Keratinocyte (primary cell): Measurements from ENCODE around the gene UBE2F. TPM values are rescaled to one million over a fixed set of nuclear protein-coding genes. Genes with fewer than 3 reads are reported as not detected.
A peak's percentile ranks its signal among the peaks of the same experiment; 100 is the strongest.

Experiments
- DNase-seq: peaks from one replicate; pipeline ENCODE4 v3.0.0-alpha.2; 2011; ENCODE audit warnings: low read depth, missing footprints, low spot score
- FAIRE-seq: peaks from 2 replicates; lab custom pipeline; 2011; peaks lifted over from hg19 to GRCh38; lab: Jason Lieb, UNC
- H2AFZ ChIP-seq: 2 replicates; pipeline ENCODE4 v1.6.0; 2012; ENCODE audit warnings: low read length, control low read depth, inconsistent platforms; ENCODE audit not compliant: control insufficient read depth
- H3K27ac ChIP-seq: 2 replicates; pipeline ENCODE4 v1.5.1; 2011; ENCODE audit warnings: low read length; ENCODE audit not compliant: control insufficient read depth, insufficient read depth
- H3K27me3 ChIP-seq: 3 replicates; pipeline ENCODE4 v1.6.0; 2011; ENCODE audit warnings: low read length; ENCODE audit not compliant: control insufficient read depth, insufficient read depth; ENCODE audit errors: extremely low read depth
- H3K36me3 ChIP-seq, 2 experiments: 2 replicates in 1 of 2; 3 replicates in 1 of 2; pipeline ENCODE4 v1.5.1; 2011; ENCODE audit warnings: low read length in 2 of 2, mild to moderate bottlenecking in 1 of 2; ENCODE audit not compliant: control insufficient read depth in 2 of 2, insufficient read depth in 2 of 2; ENCODE audit errors: extremely low read depth in 1 of 2
- H3K4me1 ChIP-seq: 3 replicates; pipeline ENCODE4 v1.5.1; 2011; ENCODE audit warnings: low read length; ENCODE audit not compliant: control insufficient read depth, insufficient read depth; ENCODE audit errors: extremely low read depth
- H3K4me2 ChIP-seq: 3 replicates; pipeline ENCODE4 v1.6.0; 2011; ENCODE audit warnings: low read depth, low read length; ENCODE audit not compliant: control insufficient read depth, insufficient read depth; ENCODE audit errors: extremely low read depth
- H3K4me3 ChIP-seq, 3 experiments: fragments of 200-600 bp in 1 of 3; sonication (generic) in 1 of 3; 2 replicates in 2 of 3; 3 replicates in 1 of 3; pipeline ENCODE4 v1.5.1; 2011 to 2016; ENCODE audit warnings: low read length in 3 of 3, mild to moderate bottlenecking in 3 of 3, control low read depth in 2 of 3, inconsistent platforms in 1 of 3, low read depth in 1 of 3, mixed read lengths in 1 of 3, mixed run types in 1 of 3, moderate library complexity in 1 of 3; ENCODE audit not compliant: control insufficient read depth in 2 of 3, insufficient read depth in 2 of 3; ENCODE audit errors: extremely low read depth in 1 of 3
- H3K79me2 ChIP-seq: 2 replicates; pipeline ENCODE4 v1.6.0; 2012; ENCODE audit warnings: low read length; ENCODE audit not compliant: control insufficient read depth, insufficient read depth
- H3K9ac ChIP-seq: 3 replicates; pipeline ENCODE4 v1.6.0; 2011; ENCODE audit warnings: low read length; ENCODE audit not compliant: control insufficient read depth, insufficient read depth; ENCODE audit errors: extremely low read depth
- H3K9me1 ChIP-seq: 3 replicates; pipeline ENCODE4 v1.6.0; 2011; ENCODE audit warnings: low read length; ENCODE audit not compliant: control insufficient read depth, insufficient read depth; ENCODE audit errors: extremely low read depth
- H3K9me3 ChIP-seq: 2 replicates; pipeline ENCODE4 v1.5.1; 2012; ENCODE audit warnings: low read depth, low read length; ENCODE audit not compliant: control insufficient read depth
- H4K20me1 ChIP-seq: 3 replicates; pipeline ENCODE4 v1.6.0; 2011; ENCODE audit warnings: low read length; ENCODE audit not compliant: control insufficient read depth, insufficient read depth; ENCODE audit errors: extremely low read depth
- CTCF ChIP-seq, 3 experiments: IDR thresholded peaks in 1 of 3; conservative IDR thresholded peaks in 1 of 3; optimal IDR thresholded peaks in 1 of 3; 2 replicates in 2 of 3; 3 replicates in 1 of 3; pipeline versions ENCODE3 to v1.5.1; 2011; ENCODE audit warnings: low read length in 3 of 3, mild to moderate bottlenecking in 3 of 3, moderate library complexity in 2 of 3, control low read depth in 1 of 3, inconsistent platforms in 1 of 3; ENCODE audit not compliant: insufficient read depth in 2 of 3; ENCODE audit errors: extremely low read depth in 1 of 3
- EZH2 ChIP-seq: IDR thresholded peaks from one replicate; pipeline ENCODE4 v1.6.1; 2012; ENCODE audit warnings: inconsistent platforms, mild to moderate bottlenecking, low read length, moderate library complexity
- dilution Hi-C: fragments of 300-500 bp; cut with MboI; formaldehyde crosslinking; loops from one replicate; pipeline ENCODE4 v1.7.0; 2020; ENCODE audit warnings: low sequenced_read_pairs; ENCODE audit not compliant: extremely low pct_ligation_motif_present
- polyA plus RNA-seq, 5 experiments: library from polyadenylated mRNA; depleted of rRNA in 3 of 5; stranded (reverse) in 3 of 5; stranded (forward) in 1 of 5; unstranded in 1 of 5; fragments of >200 nt; gene quantifications; 1 replicate in 1 of 5; 2 replicates in 3 of 5; 3 replicates in 1 of 5; pipeline versions ENCODE4 v1.2.1 to v1.2.3, GENCODE V29; 2011 to 2012; ENCODE audit warnings: missing spikeins in 2 of 5, low read depth in 1 of 5, low replicate concordance in 1 of 5

The UBE2F gene
- polyA plus RNA-seq, 1 donor (not counting 4 experiments of a cell fraction or from before 2014, with no cell fraction given) = 95.6 TPM

- Histone ChIP-seq H4K20me1 (no peaks in the 10 kb centered on the region), H3K9me1 (no peaks in the 10 kb centered on the region), H3K4me2 (no peak overlapping the region), H3K36me3 (peaks cover 5 to 7% of the 10 kb centered on the region in 2 experiments), H3K27me3 (no peaks in the 10 kb centered on the region), H3K9ac (no peak overlapping the region), H3K27ac (no peak overlapping the region), H2AFZ (no peak overlapping the region), H3K4me1 (peaks cover 5% of the 10 kb centered on the region), H3K79me2 (peaks cover 38% of the 10 kb centered on the region), H3K4me3 (no peak overlapping the region), H3K9me3 (no peaks in the 10 kb centered on the region)
- dilution Hi-C loops = no loop called here
- no peak for TF ChIP-seq EZH2
- no peak for TF ChIP-seq CTCF (optimal IDR thresholded peaks at IDR 0.05 in 1 of 3, IDR thresholded peaks at IDR 0.05 in 1 of 3, conservative IDR thresholded peaks at IDR 0.05 in 1 of 3; ENCODE audit: extremely low read depth in 1 of 3, insufficient read depth in 2 of 3, low read length in 3 of 3)
- peak; percentile 76 for FAIRE-seq
- DNase-seq = no peak
Measured at GRCh38 chr2:238005528-238005927, 38.7 kb downstream of the UBE2F start.

DNA sequence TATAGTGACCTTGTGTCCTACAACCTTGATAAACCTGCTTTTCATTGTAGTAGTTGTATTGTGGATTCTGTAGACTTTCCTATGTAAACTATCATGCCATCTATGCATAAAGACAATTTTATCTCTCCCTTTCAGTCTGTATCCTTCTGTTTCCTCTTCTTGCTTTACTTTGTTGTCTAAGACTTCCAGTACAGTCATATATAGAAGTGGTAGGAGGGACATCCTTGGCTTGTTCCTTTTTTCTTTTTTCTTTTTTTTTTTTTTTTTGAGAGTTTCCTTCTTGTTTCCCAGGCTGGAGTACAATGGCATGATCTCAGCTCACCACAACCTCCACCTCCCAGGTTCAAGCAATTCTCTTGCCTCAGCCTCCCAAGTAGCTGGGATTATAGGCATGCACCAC, 39.7 kb downstream of the UBE2F start:
- Histone ChIP-seq H3K4me1 (peaks cover 8% of the 10 kb centered on the region), H3K79me2 (peaks cover 42% of the 10 kb centered on the region), H4K20me1 (no peaks in the 10 kb centered on the region), H2AFZ (no peak overlapping the region), H3K4me3 (no peak overlapping the region), H3K9me1 (no peaks in the 10 kb centered on the region), H3K4me2 (no peak overlapping the region), H3K9ac (no peak overlapping the region), H3K27me3 (no peaks in the 10 kb centered on the region), H3K36me3 (peaks cover 6 to 12% of the 10 kb centered on the region in 2 experiments), H3K9me3 (no peaks in the 10 kb centered on the region), H3K27ac (no peak overlapping the region)
- DNase-seq = no peak
- TF ChIP-seq EZH2 (no peak), CTCF (optimal IDR thresholded peaks at IDR 0.05 in 1 of 3, IDR thresholded peaks at IDR 0.05 in 1 of 3, conservative IDR thresholded peaks at IDR 0.05 in 1 of 3; ENCODE audit: extremely low read depth in 1 of 3, insufficient read depth in 2 of 3, low read length in 3 of 3) (no peak)
- dilution Hi-C loops = no loop called here
- FAIRE-seq = no peak
